Upper lobe of left lung (tissue), 6 donors: Measurements from ENCODE around the gene SERPINH1. TPM values are rescaled to one million over a fixed set of nuclear protein-coding genes. Genes with fewer than 3 reads are reported as not detected.

Experiments
- ATAC-seq, 2 donors: fragments of 200-7000 bp; cut with Tn5 transposase; one replicate each; pipeline ENCODE4 v1.9.1; 2022; ENCODE audit warnings: mild to moderate bottlenecking in 2 of 2, moderate library complexity in 2 of 2; ENCODE audit not compliant: low FRiP score in 2 of 2
- DNase-seq, 2 donors: peaks; one replicate each; pipeline ENCODE4 v3.0.0-alpha.2; 2019 to 2020
- H3K27ac ChIP-seq, 4 donors: fragments of 200-600 bp; sonication (generic); one replicate each; pipeline ENCODE4 v1.5.1; 2016 to 2019
- H3K27me3 ChIP-seq, 4 donors: fragments of 200-600 bp; sonication (generic); one replicate each; pipeline ENCODE4 v1.5.1; 2017 to 2019
- H3K36me3 ChIP-seq, 4 donors: fragments of 200-600 bp; sonication (generic); one replicate each; pipeline ENCODE4 v1.5.1; 2016 to 2019
- H3K4me1 ChIP-seq, 4 donors: fragments of 200-600 bp; sonication (generic); one replicate each; pipeline ENCODE4 v1.5.1; 2018 to 2019
- H3K4me3 ChIP-seq, 4 donors: fragments of 200-600 bp; sonication (generic); one replicate each; pipeline ENCODE4 v1.5.1; 2017 to 2019; ENCODE audit warnings: mild to moderate bottlenecking in 2 of 4, moderate library complexity in 1 of 4
- H3K9me3 ChIP-seq, 4 donors: fragments of 200-600 bp; sonication (generic); one replicate each; pipeline ENCODE4 v1.5.1; 2018 to 2019
- CTCF ChIP-seq, 6 experiments: fragments of 450-650 bp in 4 of 6; fragments of 200-600 bp in 2 of 6; sonication (generic) in 2 of 6; IDR thresholded peaks; one replicate each; pipeline ENCODE4 v1.5.1; 2016 to 2019; ENCODE audit warnings: antibody characterized with exemption in 6 of 6
- EP300 ChIP-seq, 4 donors: sonication (generic); formaldehyde crosslinking; IDR thresholded peaks; one replicate each; pipeline ENCODE4 v1.5.1; 2017; ENCODE audit warnings: antibody characterized with exemption in 4 of 4, control low read depth in 2 of 4
- POLR2A ChIP-seq, 4 donors: fragments of 450-650 bp; IDR thresholded peaks; one replicate each; pipeline ENCODE4 v1.5.1; 2016 to 2017; ENCODE audit warnings: antibody characterized with exemption in 4 of 4, mild to moderate bottlenecking in 2 of 4
- POLR2AphosphoS5 ChIP-seq, 2 donors: sonication (generic); formaldehyde crosslinking; IDR thresholded peaks; one replicate each; pipeline ENCODE4 v1.5.1; 2017; ENCODE audit warnings: antibody characterized with exemption in 2 of 2
- WGBS, 2 donors: methylation state at CpG; one replicate each; pipeline ENCODE4 v1.1.5; 2017 to 2018; 5-methylcytosine and 5-hydroxymethylcytosine counted together
- total RNA-seq, 6 donors: library from RNA; depleted of rRNA in 4 of 6; stranded (reverse); fragments of >200 nt in 4 of 6; gene quantifications; one replicate each; pipeline versions ENCODE4 v1.1.0 to v1.2.1, GENCODE V29; 2016 to 2021
- donor health status: DM: no; HTN: no; CAD: no; lungs with moderate emphysema.
- donor health status: DM: no; HTN: yes; CAD: no; lungs with severe emphysema.

The SERPINH1 gene
- total RNA-seq, 6 donors from 2014 or later, result 95.9 to 266 (median 145) TPM

- TF ChIP-seq CTCF (IDR thresholded peaks at IDR 0.05) (no peak), EP300 (IDR thresholded peaks at IDR 0.05) (no peak), POLR2A (IDR thresholded peaks at IDR 0.05) (no peak), POLR2AphosphoS5 (IDR thresholded peaks at IDR 0.05) (no peak)
- Histone ChIP-seq H3K27me3 (no peaks in the 10 kb centered on the region), H3K4me1 (peaks cover 44 to 53% (median 52%) of the 10 kb centered on the region in 4 donors), H3K9me3 (no peaks in the 10 kb centered on the region), H3K36me3 (no peaks in the 10 kb centered on the region), H3K4me3 (no peak overlapping the region), H3K27ac (peak overlapping the region; percentile 64 to 88 (median 80))
- peak in 1 of 2 donors; percentile 59 for DNase-seq
- no peak for ATAC-seq
- 90 to 92% methylated on average over 12 of the region's 12 CpGs for WGBS, 2 donors
Measured at GRCh38 chr11:75555079-75555811, 6.8 kb upstream of the SERPINH1 start.

- Histone ChIP-seq H3K36me3 (no peaks in the 10 kb centered on the region), H3K9me3 (no peaks in the 10 kb centered on the region), H3K27ac (peak overlapping the region in 1 of 4 donors; percentile 99), H3K4me3 (no peak overlapping the region), H3K27me3 (no peaks in the 10 kb centered on the region), H3K4me1 (peaks cover 55 to 62% (median 59%) of the 10 kb centered on the region in 4 donors)
- no peak for ATAC-seq
- no peak for DNase-seq
- no peak for TF ChIP-seq CTCF (IDR thresholded peaks at IDR 0.05)
- TF ChIP-seq POLR2A (IDR thresholded peaks at IDR 0.05), result no peak
- TF ChIP-seq POLR2AphosphoS5 (IDR thresholded peaks at IDR 0.05), result no peak
- TF ChIP-seq EP300 (IDR thresholded peaks at IDR 0.05), result no peak
- 81 to 83% methylated on average over 3 of the region's 3 CpGs for WGBS, 2 donors
Measured at GRCh38 chr11:75556275-75556674, 5.8 kb upstream of the SERPINH1 start.

- 48 to 58% methylated on average over 13 to 17 of the region's 17 CpGs for WGBS, 2 donors
- Histone ChIP-seq H3K4me3 (peak overlapping the region in 1 of 4 donors; percentile 20), H3K27me3 (no peaks in the 10 kb centered on the region), H3K4me1 (peaks cover 60 to 70% (median 66%) of the 10 kb centered on the region in 4 donors), H3K36me3 (no peaks in the 10 kb centered on the region), H3K9me3 (no peaks in the 10 kb centered on the region), H3K27ac (peak overlapping the region; percentile 87 to 100 (median 98))
- peak; percentile 52 to 67 for ATAC-seq
- TF ChIP-seq CTCF (IDR thresholded peaks at IDR 0.05) (no peak), POLR2AphosphoS5 (IDR thresholded peaks at IDR 0.05) (peak; percentile 37 to 49), EP300 (IDR thresholded peaks at IDR 0.05) (no peak)
- DNase-seq, result peak; percentile 74 to 78
Measured at GRCh38 chr11:75557666-75558494, 4.2 kb upstream of the SERPINH1 start.

GRCh38 chr11:75558939-75559843, 2.9 kb upstream of the SERPINH1 start:
- Histone ChIP-seq H3K27me3 (no peaks in the 10 kb centered on the region), H3K4me1 (peaks cover 51 to 75% (median 64%) of the 10 kb centered on the region in 4 donors), H3K27ac (peak overlapping the region; percentile 87 to 100 (median 98)), H3K36me3 (no peaks in the 10 kb centered on the region), H3K9me3 (no peaks in the 10 kb centered on the region), H3K4me3 (peak overlapping the region in 2 of 4 donors; percentile 11 to 20)
- 24 to 41% methylated on average over 7 to 8 of the region's 8 CpGs for WGBS, 2 donors
- DNase-seq (peak in 1 of 2 donors; percentile 75), ATAC-seq (peak; percentile 34 to 66)
- TF ChIP-seq EP300 (IDR thresholded peaks at IDR 0.05) (peak in 2 of 4 donors; percentile 57 to 89), POLR2A (IDR thresholded peaks at IDR 0.05) (no peak), CTCF (IDR thresholded peaks at IDR 0.05) (no peak), POLR2AphosphoS5 (IDR thresholded peaks at IDR 0.05) (peak; percentile 56 to 81)
